Gastroesophageal sphincter (tissue), 3 donors: ENCODE data around the gene ITPR2.

ENCODE experiments used
- CTCF ChIP-seq, 4 experiments: fragments of 200-600 bp in 2 of 4; fragments of 450-650 bp in 2 of 4; sonication (generic) in 1 of 4; IDR thresholded peaks; one replicate each; pipeline ENCODE4 v1.5.1; 2017 to 2019; ENCODE audit warnings: antibody characterized with exemption in 4 of 4, mild to moderate bottlenecking in 2 of 4, moderate library complexity in 2 of 4
- POLR2A ChIP-seq, 2 donors: fragments of 450-650 bp; IDR thresholded peaks; one replicate each; pipeline ENCODE4 v1.6.1; 2017; ENCODE audit warnings: antibody characterized with exemption in 2 of 2, mild to moderate bottlenecking in 2 of 2, moderate library complexity in 1 of 2
- POLR2AphosphoS5 ChIP-seq: sonication (generic); formaldehyde crosslinking; IDR thresholded peaks from one replicate; pipeline ENCODE4 v1.6.1; 2017; ENCODE audit warnings: antibody characterized with exemption

GRCh38 chr12:26799741-26800140 is 33.3 kb downstream of the ITPR2 start:
- TF ChIP-seq POLR2A (IDR thresholded peaks at IDR 0.05) (no peak), CTCF (IDR thresholded peaks at IDR 0.05) (no peak), POLR2AphosphoS5 (no peak)
